AG09319 (cell line): Measurements from ENCODE around the gene TBXA2R.
"Not testable (repeated sequence)": the region's sequence is repeated elsewhere in the genome, so short reads cannot be mapped to it uniquely, and the experiment has no call there.

Source experiments
- DNase-seq: peaks from one replicate; pipeline ENCODE4 v3.0.0-alpha.2; 2010; ENCODE audit warnings: low read depth; ENCODE audit errors: extremely low read depth
- CTCF ChIP-seq: IDR thresholded peaks from 2 replicates; pipeline ENCODE4 v1.5.1; 2011; ENCODE audit warnings: low read depth, mild to moderate bottlenecking, inconsistent platforms, low read length, moderate library complexity

Gene TBXA2R

DNA sequence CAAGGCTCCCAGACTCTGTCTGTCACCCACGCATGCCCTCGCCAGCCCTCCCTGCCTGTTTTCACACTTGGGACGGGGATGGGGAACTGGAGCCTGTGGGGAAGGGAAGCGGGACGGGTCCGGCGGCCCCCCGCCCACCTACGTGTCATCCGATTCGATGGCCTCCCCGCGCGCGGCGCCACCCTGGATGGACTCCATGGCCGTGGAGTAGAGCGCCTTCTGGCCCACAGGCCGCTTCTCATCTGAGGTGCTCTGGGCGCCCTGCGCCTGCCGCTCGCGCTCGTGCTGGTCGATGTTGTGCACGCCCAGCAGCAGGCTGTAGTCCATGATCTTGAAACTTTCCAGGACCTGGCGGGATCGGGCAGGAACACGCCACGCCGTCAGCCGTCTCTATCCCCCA lies 45.0 kb upstream of the TBXA2R start:
- no peak for DNase-seq
- no peak for TF ChIP-seq CTCF

- no peak for DNase-seq
- no peak for TF ChIP-seq CTCF
Measured at GRCh38 chr19:3649888-3650287, 43.2 kb upstream of the TBXA2R start.

DNA sequence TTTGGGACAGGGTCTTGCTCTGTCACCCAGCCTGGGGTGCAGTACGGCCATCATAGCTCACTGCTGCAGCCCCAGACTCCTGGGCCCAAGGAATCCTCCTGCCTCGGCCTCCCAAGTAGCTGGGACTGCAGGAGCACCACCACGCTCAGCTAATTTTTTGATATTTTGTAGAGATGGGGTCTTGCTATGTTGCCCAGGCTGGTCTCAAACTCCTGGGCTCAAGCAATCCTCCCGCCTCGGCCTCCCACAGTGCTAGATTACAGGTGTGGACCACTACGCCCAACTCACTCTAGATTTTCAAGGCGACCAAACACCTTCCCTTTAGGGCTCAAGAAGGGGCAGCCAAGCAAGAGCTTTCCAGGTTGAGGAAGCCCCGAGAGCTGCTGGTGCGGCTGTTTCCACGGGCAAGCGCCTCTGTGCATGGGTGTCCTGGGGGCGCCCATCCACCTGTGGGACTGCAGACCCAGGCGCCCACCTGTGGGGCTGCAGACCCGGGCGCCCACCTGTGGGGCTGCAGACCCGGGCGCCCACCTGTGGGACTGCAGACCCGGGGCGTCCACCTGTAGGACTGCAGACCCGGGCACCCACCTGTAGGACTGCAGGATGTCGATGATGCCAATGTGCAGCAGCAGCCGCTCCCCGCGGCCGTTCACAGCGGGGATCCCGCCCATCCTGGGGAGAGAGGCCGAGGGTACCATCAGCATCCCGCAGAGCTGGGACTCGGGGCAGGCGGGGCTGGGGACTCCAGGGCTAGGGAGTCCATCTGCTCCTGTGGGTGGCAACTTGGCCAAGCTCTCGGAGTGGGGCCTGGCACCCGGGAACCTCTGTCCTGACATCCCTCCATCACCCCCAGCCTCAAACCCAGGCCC lies 41.6 kb upstream of the TBXA2R start:
- no peak for TF ChIP-seq CTCF
- DNase-seq = no peak

- not testable (repeated sequence) for DNase-seq
Measured at GRCh38 chr19:3647102-3647501, 40.4 kb upstream of the TBXA2R start.

GRCh38 chr19:3646336-3647092 lies 39.8 kb upstream of the TBXA2R start:
- TF ChIP-seq CTCF = no peak
- no peak for DNase-seq

GRCh38 chr19:3645726-3646125 lies 39.1 kb upstream of the TBXA2R start:
- DNase-seq = no peak
- TF ChIP-seq CTCF = no peak

- DNase-seq = no peak
- TF ChIP-seq CTCF = no peak
Measured at GRCh38 chr19:3645067-3645396, 38.4 kb upstream of the TBXA2R start.
